K562 (cell line): ENCODE measurements around the gene ZNF672. TPM values are rescaled to one million over a fixed set of nuclear protein-coding genes. Genes with fewer than 3 reads are reported as not detected.

ENCODE experiments used
- BCOR ChIP-seq: fragments of 450-650 bp; IDR thresholded peaks from 2 replicates; pipeline ENCODE4 v1.6.1; 2016
- CBX5 ChIP-seq: IDR thresholded peaks from 2 replicates; pipeline ENCODE4 v1.6.1; 2014; ENCODE audit warnings: low read depth, borderline replicate concordance
- CHD2 ChIP-seq: IDR thresholded peaks from 2 replicates; pipeline ENCODE4 v1.6.1; 2011; ENCODE audit warnings: low read depth, low read length
- DNMT1 ChIP-seq: fragments of 450-650 bp; IDR thresholded peaks from 2 replicates; pipeline ENCODE4 v1.6.1; 2016; ENCODE audit warnings: antibody characterized with exemption, mild to moderate bottlenecking
- ETS2 ChIP-seq: IDR thresholded peaks from 2 replicates; pipeline ENCODE4 v1.6.1; 2016; ENCODE audit warnings: borderline replicate concordance, missing genetic modification characterization, mild to moderate bottlenecking, moderate library complexity, missing compliant biosample characterization; ENCODE audit not compliant: poor library complexity, severe bottlenecking
- FIP1L1 ChIP-seq: fragments of 200-400 bp; formaldehyde crosslinking; IDR thresholded peaks from 2 replicates; pipeline ENCODE4 v1.6.1; 2018; ENCODE audit warnings: mild to moderate bottlenecking, low read depth, low read length; ENCODE audit not compliant: poor library complexity, severe bottlenecking
- HLTF ChIP-seq: fragments of 450-650 bp; IDR thresholded peaks from 2 replicates; pipeline ENCODE4 v1.6.1; 2016
- MEF2D ChIP-seq: conservative IDR thresholded peaks from 2 replicates; pipeline ENCODE4 v1.6.1; 2016; ENCODE audit warnings: low read depth, missing genetic modification characterization, missing compliant biosample characterization
- MYNN ChIP-seq, 2 experiments: sonication (generic); formaldehyde crosslinking in 1 of 2; IDR thresholded peaks; 2 replicates each; pipeline versions ENCODE4 v1.5.0 to v1.6.1; 2016 to 2020; ENCODE audit warnings: antibody characterized with exemption in 1 of 2, missing genetic modification reagents in 1 of 2
- NCOA6 ChIP-seq: fragments of 450-650 bp; IDR thresholded peaks from 2 replicates; pipeline ENCODE4 v1.6.1; 2017; ENCODE audit warnings: mild to moderate bottlenecking
- RFX7 ChIP-seq: fragments of 250-450 bp; sonication (Bioruptor Pico); IDR thresholded peaks from 2 replicates; pipeline ENCODE4 v1.5.1; 2021; ENCODE audit warnings: mild to moderate bottlenecking
- RUNX1 ChIP-seq: sonication (generic); IDR thresholded peaks from 2 replicates; pipeline ENCODE4 v1.6.1; 2016; ENCODE audit warnings: antibody characterized with exemption, low read depth
- SOX6 ChIP-seq: fragments of 450-650 bp; IDR thresholded peaks from 2 replicates; pipeline ENCODE4 v1.6.1; 2014; ENCODE audit warnings: mild to moderate bottlenecking
- SRSF7 ChIP-seq: fragments of 200-400 bp; formaldehyde crosslinking; optimal IDR thresholded peaks from 2 replicates; pipeline ENCODE3; 2017; ENCODE audit warnings: mild to moderate bottlenecking, low read depth, low read length
- ZC3H8 ChIP-seq: fragments of 450-650 bp; IDR thresholded peaks from 2 replicates; pipeline ENCODE4 v1.6.1; 2017
- ZKSCAN3 ChIP-seq: fragments of 250-450 bp; sonication (Bioruptor Pico); IDR thresholded peaks from 2 replicates; pipeline ENCODE4 v1.4.0; 2020
- ZNF121 ChIP-seq: sonication (generic); formaldehyde crosslinking; conservative IDR thresholded peaks from 2 replicates; pipeline ENCODE4 v1.8.0; 2022; ENCODE audit warnings: missing genetic modification reagents
- ZNF311 ChIP-seq: fragments of 250-450 bp; sonication (Bioruptor Pico); IDR thresholded peaks from 2 replicates; pipeline ENCODE4 v1.4.0; 2020; ENCODE audit warnings: mild to moderate bottlenecking, moderate library complexity
- ZNF584 ChIP-seq: fragments of 200-800 bp; sonication (Bioruptor generic); IDR thresholded peaks from 2 replicates; pipeline ENCODE4 v1.6.1; 2016; ENCODE audit warnings: low read depth, mild to moderate bottlenecking, missing genetic modification characterization, missing compliant biosample characterization
- ZNF717 ChIP-seq: fragments of 250-450 bp; sonication (Bioruptor Pico); IDR thresholded peaks from 2 replicates; pipeline ENCODE4 v1.5.0; 2021
- ZNF780A ChIP-seq: fragments of 250-450 bp; sonication (Bioruptor Pico); IDR thresholded peaks from 2 replicates; pipeline ENCODE4 v1.5.0; 2021; ENCODE audit warnings: mild to moderate bottlenecking
- ZSCAN32 ChIP-seq: fragments of 450-650 bp; formaldehyde crosslinking; IDR thresholded peaks from 2 replicates; pipeline ENCODE4 v1.4.0; 2020; ENCODE audit warnings: mild to moderate bottlenecking, moderate library complexity
- polyA plus RNA-seq, 8 experiments: library from polyadenylated mRNA; depleted of rRNA in 4 of 8; stranded (reverse) in 5 of 8; unstranded in 3 of 8; fragments of >200 nt; fragmentation: Nextera tagmentation in 2 of 8; fragmentation: Illumina TruSeq in 1 of 8; extraction: Ambion mirVana in 2 of 8; extraction: Trizol in 1 of 8; gene quantifications; 2 replicates each; pipeline versions ENCODE4 v1.2.1 to v1.2.3, GENCODE V29; 2011 to 2014; ENCODE audit warnings: inconsistent platforms in 1 of 8, missing spikeins in 1 of 8
- total RNA-seq, 7 experiments: library from RNA; depleted of rRNA in 6 of 7; stranded (reverse); fragments of >200 nt in 6 of 7; fragmentation: Illumina TruSeq in 2 of 7; extraction: Trizol in 2 of 7; gene quantifications; 2 replicates each; pipeline versions ENCODE4 v1.2.1 to v1.2.3, GENCODE V29; 2011 to 2021; ENCODE audit warnings: low replicate concordance in 1 of 7
- TF ChIP-seq, protein P1 (sequence below): sonication (generic); formaldehyde crosslinking; IDR thresholded peaks from 2 replicates; pipeline ENCODE4 v1.8.0; 2023; ENCODE audit warnings: mild to moderate bottlenecking, missing genetic modification reagents
- TF ChIP-seq, protein P2 (sequence below): fragments of 450-650 bp; IDR thresholded peaks from 2 replicates; pipeline ENCODE4 v1.6.1; 2016
- TF ChIP-seq, protein P3 (sequence below): fragments of 450-650 bp; IDR thresholded peaks from 2 replicates; pipeline ENCODE4 v1.6.1; 2016; ENCODE audit warnings: borderline replicate concordance
- TF ChIP-seq, protein P4 (sequence below): fragments of 450-650 bp; formaldehyde crosslinking; IDR thresholded peaks from 2 replicates; pipeline ENCODE4 v1.4.0; 2022; ENCODE audit warnings: missing genetic modification characterization

The ZNF672 gene
- total and polyA plus RNA-seq, 9 of the 15 experiments (the other 6 are each of a cell fraction or from before 2014, with no cell fraction given): 1.9 to 57.9 (median 24.1) TPM

DNA sequence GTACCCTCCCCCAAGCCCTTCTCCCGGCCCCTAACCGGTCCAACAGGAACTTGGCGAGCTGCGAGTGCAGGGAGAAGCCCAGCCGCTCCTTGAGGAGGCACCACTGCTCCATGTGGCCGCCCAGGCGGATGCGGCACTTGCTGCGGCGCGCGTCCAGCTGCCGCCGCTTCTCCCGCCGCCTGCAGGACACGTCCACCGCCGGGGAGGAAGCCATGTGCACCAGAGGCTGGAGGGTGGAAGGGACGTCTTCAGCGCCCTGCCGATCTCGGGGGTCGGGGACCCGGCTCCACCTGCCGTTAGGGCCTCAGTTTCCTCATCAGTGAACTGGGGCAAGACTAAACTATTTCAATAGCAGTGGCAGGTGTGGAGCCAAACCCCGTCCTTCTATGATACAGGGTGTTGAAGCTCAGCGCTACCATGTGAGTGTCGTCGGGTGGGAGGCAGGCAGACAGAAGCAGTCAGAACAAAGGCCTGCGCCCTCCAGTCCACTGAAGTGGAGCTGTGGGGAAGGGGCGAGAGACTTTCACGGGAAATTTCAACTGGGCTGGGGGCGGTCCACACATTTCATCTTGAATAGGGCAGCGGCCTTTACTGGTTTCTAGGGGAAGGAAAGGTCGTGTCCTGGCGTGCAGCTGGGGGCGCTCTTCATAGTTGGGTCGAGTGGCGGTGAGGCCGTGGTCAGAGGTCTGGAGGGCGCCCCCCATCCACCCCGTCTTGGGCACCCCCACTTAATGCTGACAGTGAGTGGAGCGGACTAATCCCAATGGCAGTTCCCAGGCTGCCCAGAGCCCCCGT, 20.3 kb downstream of the ZNF672 start (continued):
- TF ChIP-seq SRSF7 (no peak), RUNX1 (no peak), ZKSCAN3 (CRISPR knock-in tag) (no peak), ZNF121 (CRISPR knock-in tag) (no peak), ZNF311 (no peak), ZNF584 (no peak), BCOR (no peak; the same call in 1 of the 2 replicates), ZC3H8 (no peak), CHD2 (no peak), ZSCAN32 (no peak), DNMT1 (no peak), CBX5 (peak; percentile 27; the same call in 1 of the 2 replicates), ETS2 (tag) (no peak), ZNF717 (CRISPR knock-in tag) (no peak), MEF2D (tag) (no peak), HLTF (no peak; the same call in 1 of the 2 replicates), NCOA6 (peak; percentile 71), FIP1L1 (no peak), MYNN (IDR thresholded peaks at IDR 0.05) (no peak), MYNN (CRISPR knock-in tag; IDR thresholded peaks at IDR 0.05) (no peak), RFX7 (CRISPR knock-in tag) (no peak), ZNF780A (no peak), SOX6 (peak; percentile 13; the same call in 1 of the 2 replicates)
- TF ChIP-seq, protein P1, sequence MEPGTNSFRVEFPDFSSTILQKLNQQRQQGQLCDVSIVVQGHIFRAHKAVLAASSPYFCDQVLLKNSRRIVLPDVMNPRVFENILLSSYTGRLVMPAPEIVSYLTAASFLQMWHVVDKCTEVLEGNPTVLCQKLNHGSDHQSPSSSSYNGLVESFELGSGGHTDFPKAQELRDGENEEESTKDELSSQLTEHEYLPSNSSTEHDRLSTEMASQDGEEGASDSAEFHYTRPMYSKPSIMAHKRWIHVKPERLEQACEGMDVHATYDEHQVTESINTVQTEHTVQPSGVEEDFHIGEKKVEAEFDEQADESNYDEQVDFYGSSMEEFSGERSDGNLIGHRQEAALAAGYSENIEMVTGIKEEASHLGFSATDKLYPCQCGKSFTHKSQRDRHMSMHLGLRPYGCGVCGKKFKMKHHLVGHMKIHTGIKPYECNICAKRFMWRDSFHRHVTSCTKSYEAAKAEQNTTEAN (CRISPR knock-in tag): peak; percentile 91; the same call in 1 of the 2 replicates
- TF ChIP-seq, protein P2, sequence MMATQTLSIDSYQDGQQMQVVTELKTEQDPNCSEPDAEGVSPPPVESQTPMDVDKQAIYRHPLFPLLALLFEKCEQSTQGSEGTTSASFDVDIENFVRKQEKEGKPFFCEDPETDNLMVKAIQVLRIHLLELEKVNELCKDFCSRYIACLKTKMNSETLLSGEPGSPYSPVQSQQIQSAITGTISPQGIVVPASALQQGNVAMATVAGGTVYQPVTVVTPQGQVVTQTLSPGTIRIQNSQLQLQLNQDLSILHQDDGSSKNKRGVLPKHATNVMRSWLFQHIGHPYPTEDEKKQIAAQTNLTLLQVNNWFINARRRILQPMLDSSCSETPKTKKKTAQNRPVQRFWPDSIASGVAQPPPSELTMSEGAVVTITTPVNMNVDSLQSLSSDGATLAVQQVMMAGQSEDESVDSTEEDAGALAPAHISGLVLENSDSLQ: no peak
- TF ChIP-seq, protein P3, sequence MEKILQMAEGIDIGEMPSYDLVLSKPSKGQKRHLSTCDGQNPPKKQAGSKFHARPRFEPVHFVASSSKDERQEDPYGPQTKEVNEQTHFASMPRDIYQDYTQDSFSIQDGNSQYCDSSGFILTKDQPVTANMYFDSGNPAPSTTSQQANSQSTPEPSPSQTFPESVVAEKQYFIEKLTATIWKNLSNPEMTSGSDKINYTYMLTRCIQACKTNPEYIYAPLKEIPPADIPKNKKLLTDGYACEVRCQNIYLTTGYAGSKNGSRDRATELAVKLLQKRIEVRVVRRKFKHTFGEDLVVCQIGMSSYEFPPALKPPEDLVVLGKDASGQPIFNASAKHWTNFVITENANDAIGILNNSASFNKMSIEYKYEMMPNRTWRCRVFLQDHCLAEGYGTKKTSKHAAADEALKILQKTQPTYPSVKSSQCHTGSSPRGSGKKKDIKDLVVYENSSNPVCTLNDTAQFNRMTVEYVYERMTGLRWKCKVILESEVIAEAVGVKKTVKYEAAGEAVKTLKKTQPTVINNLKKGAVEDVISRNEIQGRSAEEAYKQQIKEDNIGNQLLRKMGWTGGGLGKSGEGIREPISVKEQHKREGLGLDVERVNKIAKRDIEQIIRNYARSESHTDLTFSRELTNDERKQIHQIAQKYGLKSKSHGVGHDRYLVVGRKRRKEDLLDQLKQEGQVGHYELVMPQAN: peak; percentile 83; the same call in 1 of the 2 replicates
- TF ChIP-seq, protein P4, sequence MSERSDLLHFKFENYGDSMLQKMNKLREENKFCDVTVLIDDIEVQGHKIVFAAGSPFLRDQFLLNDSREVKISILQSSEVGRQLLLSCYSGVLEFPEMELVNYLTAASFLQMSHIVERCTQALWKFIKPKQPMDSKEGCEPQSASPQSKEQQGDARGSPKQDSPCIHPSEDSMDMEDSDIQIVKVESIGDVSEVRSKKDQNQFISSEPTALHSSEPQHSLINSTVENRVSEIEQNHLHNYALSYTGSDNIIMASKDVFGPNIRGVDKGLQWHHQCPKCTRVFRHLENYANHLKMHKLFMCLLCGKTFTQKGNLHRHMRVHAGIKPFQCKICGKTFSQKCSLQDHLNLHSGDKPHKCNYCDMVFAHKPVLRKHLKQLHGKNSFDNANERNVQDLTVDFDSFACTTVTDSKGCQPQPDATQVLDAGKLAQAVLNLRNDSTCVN (CRISPR knock-in tag): no peak
